GM21423 (cell line): ENCODE data around the gene CYB5RL.
"Not testable (repeated sequence)": the region's sequence is repeated elsewhere in the genome, so short reads cannot be mapped to it uniquely, and the experiment has no call there.

Experiments
- ATAC-seq: cut with Tn5 transposase; IDR thresholded peaks from one replicate; pipeline ENCODE4 v1.9.1; 2021; ENCODE audit warnings: mild to moderate bottlenecking, moderate library complexity; ENCODE audit not compliant: unreplicated experiment

Gene CYB5RL

DNA sequence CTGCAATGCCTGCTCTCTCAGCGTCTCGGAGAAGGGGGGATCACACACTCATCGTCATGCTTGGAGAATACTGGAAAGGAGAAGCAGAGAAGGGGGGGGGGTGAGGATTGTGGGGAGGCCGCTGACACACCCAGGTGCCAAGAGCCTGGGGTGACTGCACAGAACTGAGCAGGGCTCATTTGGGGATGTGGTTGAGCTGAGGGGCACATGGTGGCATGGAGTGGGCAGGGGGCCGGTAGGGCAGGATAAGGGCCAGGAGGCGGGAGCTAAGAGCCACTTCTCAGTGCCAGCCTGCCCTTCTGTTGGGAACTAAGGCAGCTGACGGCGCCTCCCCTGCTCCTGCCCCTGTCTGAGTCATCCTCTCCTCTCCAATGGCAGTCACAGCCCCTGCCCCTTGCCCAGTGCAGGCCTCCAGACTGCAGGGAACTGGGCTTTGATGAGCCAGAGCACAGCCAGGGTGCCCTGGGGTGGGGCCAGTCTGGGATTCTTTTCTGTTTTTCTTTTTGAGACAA, 27.3 kb upstream of the CYB5RL start:
- ATAC-seq = no peak

DNA sequence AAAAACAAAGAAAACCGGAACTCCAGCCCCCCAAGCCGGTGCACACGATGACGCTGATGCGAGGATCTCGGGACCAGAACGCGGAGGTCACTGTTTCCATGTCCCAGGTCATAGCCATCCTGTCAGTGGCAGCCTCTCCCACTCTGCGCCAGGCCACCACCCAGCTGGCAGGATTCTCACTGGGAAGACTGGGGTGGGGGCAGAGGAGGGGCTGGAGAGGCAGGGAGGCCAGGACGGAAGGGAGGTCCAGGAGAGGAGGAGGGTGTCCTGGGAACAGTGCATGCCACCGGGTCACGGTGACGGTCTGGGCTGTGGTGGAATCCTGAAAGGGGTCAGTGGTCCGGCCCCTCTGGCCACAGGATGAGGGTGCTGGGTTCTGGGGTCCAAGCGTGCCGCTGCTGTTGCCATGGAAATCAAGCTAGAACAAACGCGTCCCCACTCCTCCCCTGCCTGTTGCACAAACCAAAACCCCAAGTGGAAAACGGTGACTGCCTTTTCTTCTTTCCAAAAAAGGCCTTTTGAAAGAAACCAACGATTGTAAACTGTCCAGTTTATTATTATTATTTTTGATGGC, 26.2 kb upstream of the CYB5RL start:
- ATAC-seq = no peak

DNA sequence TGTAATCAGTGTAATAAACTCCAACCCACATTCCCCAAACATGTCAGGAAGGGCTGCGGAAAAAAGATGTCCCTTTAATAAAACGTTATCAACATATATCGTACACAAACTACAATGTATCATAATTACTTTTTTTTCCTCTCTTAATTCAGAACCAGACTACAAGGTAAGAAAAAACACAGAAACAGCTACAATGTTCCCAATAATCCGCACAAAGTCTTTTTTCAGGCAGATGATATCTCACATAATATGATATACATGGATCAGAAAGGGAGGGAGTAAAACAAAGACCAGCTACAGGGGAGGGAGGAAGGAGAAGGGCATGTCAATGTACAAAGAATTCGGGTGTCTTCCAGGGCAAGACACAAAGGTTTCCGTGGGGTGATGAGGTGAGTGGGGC, 25.5 kb upstream of the CYB5RL start:
- ATAC-seq = no peak

DNA sequence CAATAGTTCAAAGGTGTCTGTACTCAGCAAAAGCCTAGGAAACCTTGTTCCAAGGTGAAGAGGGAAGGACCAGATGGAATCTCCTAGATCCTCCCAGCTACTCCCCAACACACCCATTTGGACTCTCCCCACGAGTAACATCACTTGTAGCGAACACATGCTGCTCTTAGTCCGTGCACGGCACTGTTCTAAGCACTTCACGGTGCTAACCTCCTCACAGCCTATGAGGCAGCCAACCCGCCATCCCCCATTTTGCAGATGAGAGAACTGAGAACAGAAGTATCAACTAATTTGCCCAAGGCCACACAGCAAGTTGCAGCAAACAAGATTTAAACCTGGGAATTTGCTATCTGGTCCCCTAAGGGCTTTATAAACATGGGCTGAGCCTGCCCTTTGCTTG, 24.4 kb upstream of the CYB5RL start:
- no peak for ATAC-seq

DNA sequence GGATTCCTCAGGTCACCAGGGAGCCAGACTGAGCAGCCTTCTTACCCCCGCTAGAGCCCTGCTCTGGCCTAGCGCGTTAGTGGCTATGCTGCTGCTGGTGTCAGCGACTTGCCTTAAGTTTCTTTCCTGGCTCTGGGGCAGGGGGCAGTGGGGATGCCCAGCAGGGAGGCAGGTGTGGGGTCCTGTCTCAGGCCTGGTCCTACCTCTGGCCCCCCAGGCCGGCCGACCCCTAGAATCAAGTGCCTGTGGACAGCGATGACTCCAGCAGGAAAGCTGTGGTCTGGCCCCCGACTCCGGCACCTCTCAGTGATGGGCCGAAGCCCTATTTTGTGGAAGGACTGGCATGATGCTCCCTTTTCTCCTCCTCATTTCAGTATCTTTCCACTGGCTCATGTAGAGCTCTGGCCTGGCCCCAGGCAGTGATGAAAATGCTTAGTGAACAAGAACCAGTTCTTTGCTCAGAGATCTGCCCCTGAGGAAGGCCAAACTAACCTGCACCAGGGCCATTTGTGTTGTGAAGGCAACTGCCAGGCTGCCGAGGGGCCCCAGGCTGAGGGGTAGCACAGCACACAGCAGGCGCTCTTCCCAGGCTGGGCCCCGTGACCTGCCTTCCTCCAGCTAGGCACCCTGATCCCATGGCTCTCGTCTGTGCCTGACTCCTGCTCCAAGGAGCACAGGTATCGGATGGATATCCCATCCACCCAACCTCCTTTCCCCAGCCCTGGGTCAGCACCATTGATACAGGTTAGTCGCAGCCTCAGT, 23.8 kb upstream of the CYB5RL start:
- no peak for ATAC-seq

DNA sequence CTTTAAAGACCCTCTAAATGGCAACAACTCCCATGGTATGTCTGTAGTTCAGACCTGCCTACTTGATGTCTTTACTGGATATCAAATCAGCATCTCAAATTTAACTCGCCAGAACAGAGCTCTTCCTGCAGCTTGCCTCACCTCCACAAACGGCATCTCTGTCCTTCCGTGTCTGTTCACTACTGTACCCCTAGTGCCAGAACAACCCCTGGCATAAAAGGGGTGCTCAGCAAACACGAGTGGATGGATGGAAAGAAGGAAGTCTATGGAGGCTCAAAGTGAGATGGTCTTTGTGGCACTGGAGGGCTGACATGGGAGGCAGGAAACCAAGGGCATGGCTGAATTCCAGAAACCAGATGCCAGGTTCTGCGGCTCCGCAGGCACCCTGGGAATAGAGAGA, 22.9 kb upstream of the CYB5RL start:
- no peak for ATAC-seq

DNA sequence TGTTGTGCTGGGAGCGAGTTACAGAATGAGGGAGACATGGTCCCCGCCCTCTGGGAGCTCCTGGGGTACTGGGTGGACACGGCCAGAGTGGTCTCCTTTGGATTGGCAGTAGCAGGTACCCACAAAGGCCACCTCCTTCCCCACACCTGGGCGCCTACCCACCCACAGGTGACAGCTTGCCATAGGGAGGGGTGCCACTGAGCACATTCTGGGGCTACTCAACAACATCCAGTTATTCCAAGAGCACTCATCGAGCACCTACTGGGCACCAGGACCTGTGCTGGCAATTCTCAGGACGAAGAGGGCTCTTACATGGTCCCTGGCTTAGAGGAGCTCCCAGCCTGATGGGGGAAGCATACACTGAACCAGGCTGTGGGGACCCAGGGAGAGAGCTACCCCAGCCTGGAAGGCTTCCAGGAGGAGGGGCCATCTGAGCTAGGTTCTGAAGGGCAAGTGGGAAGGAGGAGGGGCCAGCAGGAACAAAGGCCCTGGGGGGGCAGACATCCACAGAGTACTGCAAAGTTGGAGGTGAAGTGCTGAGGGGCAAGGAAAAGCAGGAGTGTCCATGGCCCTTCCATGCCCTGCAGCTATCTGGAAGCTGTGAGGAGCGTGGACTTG, 22.1 kb upstream of the CYB5RL start:
- no peak for ATAC-seq

DNA sequence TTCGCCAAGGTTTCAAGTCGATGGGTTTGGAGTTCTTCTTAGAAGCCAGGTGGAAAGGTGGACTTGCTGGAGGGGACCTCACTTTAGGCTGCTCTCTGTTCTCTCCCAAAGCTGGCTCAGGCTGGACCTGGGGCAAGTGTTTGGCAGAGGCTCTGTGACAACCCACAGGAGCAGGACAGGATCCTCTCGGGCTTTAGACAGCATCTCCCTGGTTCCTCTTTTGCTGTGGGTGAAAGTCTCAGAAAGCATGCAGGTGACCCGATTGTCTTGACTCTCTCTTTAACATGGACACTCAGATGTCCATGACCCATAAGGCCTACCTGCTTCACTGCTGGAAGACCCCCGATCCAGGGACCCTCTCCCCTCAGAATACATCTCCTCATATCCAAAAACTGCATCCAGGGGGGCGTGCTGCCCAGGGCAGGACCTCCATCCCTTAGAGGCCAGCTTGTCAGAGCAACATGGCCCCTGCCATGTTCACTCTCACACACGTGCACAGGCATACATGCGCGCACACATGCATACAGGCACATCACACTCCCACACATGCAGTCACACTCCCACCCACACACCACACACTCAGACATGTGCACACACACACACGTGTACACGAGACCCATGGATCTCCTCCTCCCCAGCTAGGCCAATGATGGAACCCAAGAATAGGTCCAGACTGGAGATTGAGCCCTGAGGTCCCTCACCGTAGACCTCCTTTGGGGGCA, 21.4 kb upstream of the CYB5RL start:
- no peak for ATAC-seq

DNA sequence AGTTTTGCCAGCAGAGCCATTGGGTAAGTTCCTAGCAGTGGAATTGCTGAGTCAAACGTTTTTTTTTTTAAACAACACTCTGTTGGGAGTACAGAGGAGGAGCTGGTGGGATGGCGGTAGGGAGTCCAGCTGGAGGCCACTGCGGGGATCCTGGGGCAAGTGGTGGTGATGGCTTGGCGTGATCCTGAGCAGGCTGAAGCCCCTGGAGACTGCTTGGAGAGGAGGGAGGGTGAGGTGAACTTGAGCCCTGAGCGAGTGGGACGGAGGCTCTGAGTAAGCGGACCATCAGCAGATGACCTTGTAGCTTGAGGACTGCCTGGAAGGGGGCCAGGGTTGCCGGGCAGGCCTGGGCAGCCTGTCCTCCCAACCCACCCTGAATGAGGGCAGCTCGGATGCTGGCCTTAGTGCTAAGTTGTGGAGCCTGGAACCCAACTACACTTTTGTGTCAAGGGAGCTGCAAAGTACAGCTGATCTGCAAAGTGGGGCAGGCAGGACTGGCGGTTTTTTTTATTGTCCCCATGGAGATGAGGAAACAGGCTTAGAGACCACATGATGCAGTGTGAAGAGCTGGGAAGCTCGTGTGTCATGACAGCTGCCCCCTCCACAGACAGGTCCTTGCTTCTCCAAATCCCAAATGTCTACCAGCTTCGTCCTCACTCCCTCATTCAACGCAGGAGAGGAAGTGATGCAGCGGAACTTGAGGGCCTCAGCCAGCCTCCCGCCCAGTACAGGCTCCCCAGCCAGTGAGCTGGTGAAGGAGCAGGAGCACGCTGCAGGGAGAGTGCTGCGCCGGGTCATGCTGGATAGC, 20.4 kb upstream of the CYB5RL start:
- no peak for ATAC-seq

DNA sequence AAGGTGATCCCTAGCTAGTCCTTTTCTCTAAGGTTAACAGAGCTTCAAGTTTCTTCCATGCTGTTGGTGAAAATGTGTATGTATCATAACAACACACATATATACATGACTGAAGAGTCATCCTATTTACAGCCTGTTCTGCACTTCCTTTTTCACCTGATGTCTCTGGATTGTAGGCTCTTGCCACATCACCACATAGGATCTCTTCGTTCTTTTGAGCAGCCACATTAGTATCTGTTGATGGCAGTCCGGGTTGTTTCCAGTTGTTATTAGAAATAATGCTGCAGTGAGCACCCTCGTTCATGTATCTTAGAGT, 19.8 kb upstream of the CYB5RL start:
- no peak for ATAC-seq

DNA sequence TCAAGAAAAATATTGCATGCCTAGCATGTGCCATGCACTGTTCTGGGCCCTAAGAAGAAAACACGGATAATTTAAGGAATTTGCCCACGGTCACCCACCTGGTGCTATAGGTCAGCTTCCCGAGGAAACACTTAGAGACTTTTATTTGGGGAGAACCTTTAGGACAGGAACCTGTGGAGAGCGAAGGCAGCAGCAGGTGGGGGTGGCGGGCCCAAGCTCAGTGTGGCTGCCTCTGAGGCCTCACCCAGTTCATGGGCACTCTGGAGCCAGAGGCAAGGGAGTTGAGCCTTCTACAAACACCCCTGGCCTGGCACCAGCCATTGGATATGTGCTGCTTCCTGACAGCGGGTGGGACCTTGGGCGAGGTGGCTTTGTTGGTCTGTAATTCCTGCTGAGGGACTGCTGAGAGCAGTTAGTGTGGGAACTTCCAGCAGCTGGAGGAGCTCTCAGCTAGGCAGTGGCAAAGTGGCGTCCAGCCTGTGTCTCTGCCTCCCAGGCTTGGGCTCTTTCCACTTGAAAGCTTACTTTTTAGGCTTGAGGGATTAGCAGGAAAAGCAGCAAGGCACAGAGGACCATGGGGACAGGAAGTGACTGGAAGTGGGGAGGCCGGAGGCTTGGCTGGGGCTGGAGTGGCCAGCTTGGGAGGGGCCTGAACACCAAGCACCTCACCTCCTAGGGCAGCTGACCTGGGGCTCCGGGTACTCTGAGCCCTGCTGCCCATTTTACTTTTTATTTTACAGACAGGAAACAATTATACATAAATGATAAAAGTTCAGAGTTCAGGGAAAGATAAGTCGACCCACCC, 19.3 kb upstream of the CYB5RL start:
- no peak for ATAC-seq

DNA sequence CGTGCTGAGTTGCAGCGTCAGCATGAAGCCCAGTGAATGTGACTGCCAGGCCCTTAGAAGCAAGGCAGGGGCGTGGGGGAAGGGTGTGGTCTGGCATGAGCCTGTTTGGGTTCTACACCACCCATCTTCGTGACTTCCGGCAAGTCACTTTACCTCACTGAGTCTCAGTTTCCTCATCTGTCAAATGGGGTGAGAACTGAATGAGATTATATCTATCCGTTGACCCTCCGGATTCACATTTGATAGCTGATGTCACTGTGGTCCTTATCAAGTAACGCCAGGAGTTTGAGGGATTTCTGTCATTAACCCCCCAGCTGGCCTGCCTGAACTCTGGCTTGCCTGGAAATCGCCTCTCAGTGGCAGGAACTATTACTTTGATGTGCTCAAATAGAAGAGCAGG, 15.7 kb upstream of the CYB5RL start:
- ATAC-seq = no peak

DNA sequence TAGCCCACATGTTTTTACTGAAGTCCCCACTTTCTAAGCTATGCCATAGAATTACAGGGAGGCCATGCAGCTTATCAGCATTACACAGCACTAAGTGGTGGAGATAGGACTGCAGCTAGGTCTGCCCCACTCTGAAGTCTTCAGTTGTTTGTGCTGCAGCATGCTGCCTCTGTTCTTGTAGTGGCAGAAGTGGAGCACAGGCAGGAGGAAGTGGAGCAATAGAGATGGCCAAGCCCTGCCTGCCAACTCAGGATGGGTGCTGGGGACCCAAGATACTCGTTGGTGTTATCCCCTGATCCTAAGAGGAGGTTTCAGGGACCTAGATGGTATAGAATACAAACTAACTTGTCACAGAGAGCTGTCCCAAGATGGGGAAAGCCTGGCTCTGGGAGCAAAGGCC, 13.0 kb upstream of the CYB5RL start:
- no peak for ATAC-seq

DNA sequence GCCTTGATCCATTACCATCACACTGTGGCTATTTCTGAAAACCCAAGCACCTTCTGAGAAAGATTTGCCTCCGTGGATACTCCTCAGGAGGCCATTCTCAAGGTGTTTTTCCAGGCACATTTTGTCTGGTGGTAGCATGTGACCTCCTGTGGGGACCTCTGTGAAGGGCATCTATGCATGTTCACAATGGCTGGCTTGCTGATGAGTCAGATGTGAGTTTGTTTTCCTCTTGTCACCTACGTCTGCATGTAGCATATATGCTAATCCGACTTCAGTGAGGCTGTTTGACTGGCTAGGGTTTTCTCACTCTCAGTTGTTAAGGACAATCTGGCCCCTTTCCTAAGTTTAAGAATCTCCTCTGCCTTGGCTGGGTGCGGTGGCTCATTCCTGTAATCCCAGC, 8.1 kb upstream of the CYB5RL start:
- ATAC-seq = not testable (repeated sequence)

DNA sequence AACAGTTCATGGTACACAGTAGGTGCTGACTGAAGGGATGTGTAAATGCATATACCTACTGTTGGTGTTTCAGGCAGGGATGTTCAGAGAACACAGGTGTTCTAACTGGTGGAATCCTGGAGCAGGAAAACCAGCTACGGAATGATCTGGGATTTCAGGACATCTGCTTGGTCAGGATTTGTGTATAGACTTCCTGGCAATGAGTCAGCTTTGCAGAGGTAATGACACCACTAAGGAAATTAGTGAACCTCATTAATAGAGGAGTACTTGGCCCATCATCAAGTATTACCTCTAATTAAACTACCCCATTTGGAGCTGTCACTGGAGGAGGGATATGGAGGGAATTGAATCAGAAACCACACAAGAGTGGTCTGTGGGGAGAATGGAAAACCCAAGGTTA, 7.5 kb upstream of the CYB5RL start:
- no peak for ATAC-seq

DNA sequence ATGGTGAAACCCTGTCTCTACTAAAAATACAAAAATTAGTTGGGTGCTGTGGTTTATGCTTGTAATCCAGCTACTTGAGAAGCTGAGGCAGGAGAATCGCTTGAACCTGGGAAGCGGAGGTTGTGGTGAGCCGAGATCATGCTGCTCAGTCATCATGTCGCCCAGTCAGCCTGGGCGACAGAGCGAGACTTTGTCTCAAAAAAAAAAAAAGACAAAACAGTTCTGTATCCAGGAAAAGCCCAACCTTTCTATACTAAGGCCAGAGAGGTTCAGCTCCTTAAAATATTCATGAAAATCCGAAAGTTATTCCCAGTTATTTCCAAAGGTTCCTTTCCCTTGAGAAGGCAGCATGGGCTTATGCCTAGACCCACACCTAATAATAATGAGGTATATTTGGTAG, 4.4 kb upstream of the CYB5RL start:
- ATAC-seq = no peak

DNA sequence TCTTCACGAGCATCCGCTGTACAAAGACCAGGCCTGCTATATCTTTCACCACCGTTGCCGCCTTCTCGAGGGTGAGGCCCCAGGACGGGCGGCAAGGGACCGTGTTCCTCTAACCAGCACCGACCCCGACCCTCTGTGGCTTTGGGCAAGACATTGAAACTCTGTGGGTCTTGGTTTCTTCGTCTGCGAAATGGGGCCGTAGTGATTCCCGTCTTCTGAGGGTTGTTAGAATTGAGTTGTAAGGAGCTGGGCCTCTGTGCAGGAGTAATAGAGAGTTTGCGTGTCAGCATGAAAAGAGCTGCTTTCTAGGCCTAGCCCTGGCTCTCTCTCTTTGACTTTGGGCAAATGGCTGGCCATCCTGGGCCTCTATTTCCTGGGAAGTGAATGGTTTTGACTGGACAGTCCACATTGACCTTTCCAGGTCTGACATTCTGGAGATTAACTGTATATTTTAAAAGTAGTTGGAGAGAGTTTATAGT, 728 bp upstream of the CYB5RL start:
- ATAC-seq = peak; percentile 2

DNA sequence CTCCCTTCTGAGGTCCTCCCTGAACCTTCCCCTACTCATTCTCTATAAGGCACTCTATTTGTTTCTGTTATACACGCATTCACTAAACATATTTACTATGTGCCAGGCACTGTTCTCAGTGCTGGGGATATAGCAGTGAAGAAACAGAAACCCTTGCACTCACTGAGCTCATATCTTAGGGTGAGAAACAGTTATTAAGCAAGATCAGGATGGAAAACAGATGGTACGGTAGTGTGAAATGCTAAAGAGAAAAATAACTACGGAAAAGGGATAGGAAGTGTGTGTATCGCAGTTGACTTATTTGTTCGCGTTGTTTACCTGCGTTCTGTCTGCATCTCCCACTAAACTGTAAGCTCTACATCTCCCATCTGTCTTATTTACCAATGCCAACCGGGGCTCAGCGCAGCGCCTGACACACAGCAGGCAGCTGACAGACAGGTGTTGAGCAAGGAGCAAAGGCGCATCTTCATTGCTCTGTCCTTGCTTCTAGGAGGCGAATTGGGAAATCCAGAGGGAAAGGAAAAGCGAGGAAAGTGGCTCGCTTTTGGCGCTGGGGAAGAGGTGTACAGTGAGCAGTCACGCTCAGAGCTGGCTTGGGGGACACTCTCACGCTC, 572 bp downstream of the CYB5RL start:
- ATAC-seq = no peak

DNA sequence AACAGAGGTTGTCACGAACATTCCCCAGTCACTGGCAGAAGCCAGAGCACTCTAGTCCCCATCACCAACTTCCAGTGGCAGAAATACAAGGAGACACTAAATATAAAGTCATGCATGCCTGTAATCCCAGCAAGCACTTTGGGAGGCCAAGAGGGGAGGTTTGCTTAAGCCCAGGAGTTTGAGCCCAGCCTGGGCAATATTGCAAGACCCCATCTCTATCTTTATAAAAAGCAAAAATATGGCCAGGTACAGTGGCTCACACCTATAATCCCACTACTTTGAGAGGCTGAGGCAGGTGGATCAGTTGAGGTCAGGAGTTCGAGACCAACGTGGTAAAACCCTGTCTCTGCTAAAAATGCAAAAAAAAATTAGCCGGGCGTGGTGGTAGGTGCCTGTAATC, 6.4 kb downstream of the CYB5RL start:
- no peak for ATAC-seq

DNA sequence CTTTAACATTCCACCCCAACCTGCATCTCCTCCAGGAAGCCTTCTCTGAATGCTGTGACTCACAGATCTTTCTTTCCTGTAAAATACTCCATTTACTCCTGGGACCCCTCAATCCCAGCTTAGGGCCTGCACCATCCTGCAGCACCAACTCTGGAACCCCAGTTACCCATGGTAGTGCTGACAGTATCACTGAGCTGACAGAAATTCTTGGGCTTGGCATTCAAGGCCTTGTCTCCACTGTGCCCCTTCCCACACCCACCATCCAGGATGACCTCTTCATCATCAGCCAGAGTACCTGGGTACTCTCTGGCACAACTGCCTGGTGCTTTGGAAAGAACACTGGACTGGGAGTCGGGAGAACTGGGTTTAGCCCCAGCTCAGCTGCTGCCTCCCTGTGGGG, 8.3 kb downstream of the CYB5RL start:
- no peak for ATAC-seq
